ENCODE data around the gene HOXD13.
A peak's percentile ranks its signal among the peaks of the same experiment; 100 is the strongest.

The HOXD13 gene

GRCh38 chr2:176092270-176093144 lies at the start of gene HOXD13:
TSS of gene HOXD13 (plus strand) at chr2:176092721. CDS start at chr2:176092891, 170 bp downstream.
- DNase-seq, result peak; percentile 76

- DNase-seq, result peak; percentile 81
These were observed 36.1 kb upstream of the HOXD13 start for GRCh38 chr2:176056406-176056805.

GRCh38 chr2:176063958-176064357 lies 28.6 kb upstream of the HOXD13 start:
- peak; percentile 80 for DNase-seq

GRCh38 chr2:176066645-176067588 lies 25.6 kb upstream of the HOXD13 start:
- no peak for DNase-seq

- no peak for DNase-seq
These were observed 24.7 kb upstream of the HOXD13 start for GRCh38 chr2:176067589-176068418.

GRCh38 chr2:176068419-176068832 lies 24.1 kb upstream of the HOXD13 start:
- no peak for DNase-seq

GRCh38 chr2:176071330-176072291 lies 20.9 kb upstream of the HOXD13 start:
- DNase-seq, result no peak

GRCh38 chr2:176072292-176072669 lies 20.2 kb upstream of the HOXD13 start:
- no peak for DNase-seq

GRCh38 chr2:176072951-176073904 lies 19.3 kb upstream of the HOXD13 start:
- DNase-seq, result no peak

GRCh38 chr2:176074919-176075425 lies 17.5 kb upstream of the HOXD13 start:
- no peak for DNase-seq

- DNase-seq, result no peak
These were observed 17.0 kb upstream of the HOXD13 start for GRCh38 chr2:176075481-176075880.

- no peak for DNase-seq
These were observed 16.5 kb upstream of the HOXD13 start for GRCh38 chr2:176076063-176076462.

- DNase-seq, result no peak
These were observed 15.7 kb upstream of the HOXD13 start for GRCh38 chr2:176076796-176077195.

GRCh38 chr2:176078541-176079284 lies 13.8 kb upstream of the HOXD13 start:
- DNase-seq, result no peak

- DNase-seq, result no peak
These were observed 13.2 kb upstream of the HOXD13 start for GRCh38 chr2:176079285-176079830.

- DNase-seq, result peak; percentile 77
These were observed 12.5 kb upstream of the HOXD13 start for GRCh38 chr2:176079831-176080539.

GRCh38 chr2:176080540-176081375 lies 11.8 kb upstream of the HOXD13 start:
- DNase-seq, result peak; percentile 49

Measured in DMS153 (cell line).